ENCODE results near the gene TMIE. TPM values are rescaled to one million over a fixed set of nuclear protein-coding genes. Genes with fewer than 3 reads are reported as not detected.

TMIE gene
- polyA plus RNA-seq, 3 donors: not detected

GRCh38 chr3:46710671-46711295, 9.6 kb downstream of the TMIE start:
- Histone ChIP-seq H3K4me3 (replicated peaks in 1 of 3; ENCODE audit: low read depth in 2 of 3, low read length in 3 of 3) (no peak overlapping the region), H3K27me3 (ENCODE audit: control insufficient read depth in 2 of 2, insufficient read depth in 2 of 2, low read length in 2 of 2) (no peaks in the 10 kb centered on the region), H3K36me3 (replicated peaks in 1 of 2; ENCODE audit: control insufficient read depth in 1 of 2, insufficient read depth in 2 of 2, low read length in 2 of 2) (no peaks in the 10 kb centered on the region), H3K9ac (ENCODE audit: insufficient read depth, low read length, poor library complexity, severe bottlenecking) (no peak overlapping the region), H3K4me1 (ENCODE audit: control insufficient read depth in 1 of 2, insufficient read depth in 2 of 2, low read length in 2 of 2) (no peaks in the 10 kb centered on the region), H4K20me1 (ENCODE audit: insufficient read depth, low read length) (no peaks in the 10 kb centered on the region), H3K4me2 (replicated peaks; ENCODE audit: extremely low read depth, low read length, poor library complexity, severe bottlenecking) (no peak overlapping the region), H3K9me3 (replicated peaks in 1 of 2; ENCODE audit: control insufficient read depth in 1 of 2, insufficient read depth in 1 of 2, low read length in 2 of 2) (no peaks in the 10 kb centered on the region), H3K27ac (ENCODE audit: low read depth in 1 of 2, low read length in 2 of 2) (no peak overlapping the region), H3K79me2 (ENCODE audit: insufficient read depth, low read length) (no peaks in the 10 kb centered on the region), H2AFZ (ENCODE audit: insufficient read depth, low read depth, low read length, poor library complexity, severe bottlenecking) (no peak overlapping the region)
- DNase-seq: no peak
- TF ChIP-seq CTCF (IDR thresholded peaks at IDR 0.05): no peak
- WGBS (ENCODE audit: insufficient coverage): 100% methylated on average over 6 of the region's 6 CpGs
- Mint-ChIP-seq H3K4me3 (no peak overlapping the region), H3K36me3 (no peaks in the 10 kb centered on the region), H3K9me3 (no peaks in the 10 kb centered on the region), H3K27ac (no peak overlapping the region), H3K4me1 (no peaks in the 10 kb centered on the region), H3K27me3 (ENCODE audit: low read depth in 3 of 3) (peaks cover 3 to 7% (median 4%) of the 10 kb centered on the region in 3 donors)
- intact Hi-C loops (cut with micrococcal nuclease): no loop called here

DNA sequence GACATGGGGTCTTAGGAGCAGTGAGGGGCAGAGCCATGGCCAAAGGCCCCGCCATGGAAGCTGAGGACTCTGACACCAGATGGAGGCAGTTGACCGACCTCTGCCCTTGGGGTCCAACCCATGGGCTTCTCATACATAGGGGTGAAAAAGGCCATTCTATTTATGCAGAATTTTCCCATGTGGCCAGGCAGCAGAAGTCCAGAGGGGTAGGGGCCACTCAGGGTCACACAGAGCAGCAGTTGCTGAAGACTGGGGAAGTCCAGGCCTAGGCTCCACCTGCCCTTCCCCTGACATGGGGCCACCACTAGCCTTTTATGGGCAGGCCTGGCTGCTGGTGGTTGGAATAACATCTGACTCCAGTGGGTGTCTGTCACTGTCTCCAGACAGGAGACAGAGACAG, 10.1 kb downstream of the TMIE start:
- no peaks in the 10 kb centered on the region for H3K79me2 ChIP-seq (ENCODE audit: insufficient read depth, low read length)
- no peak overlapping the region for H3K4me3 ChIP-seq (replicated peaks in 1 of 3; ENCODE audit: low read depth in 2 of 3, low read length in 3 of 3)
- no peaks in the 10 kb centered on the region for H3K9me3 ChIP-seq (replicated peaks in 1 of 2; ENCODE audit: control insufficient read depth in 1 of 2, insufficient read depth in 1 of 2, low read length in 2 of 2)
- Mint-ChIP-seq H3K4me3 (no peak overlapping the region), H3K27ac (peak overlapping the region in 1 of 7 donors; percentile 77), H3K36me3 (no peaks in the 10 kb centered on the region), H3K4me1 (no peaks in the 10 kb centered on the region), H3K9me3 (no peaks in the 10 kb centered on the region), H3K27me3 (ENCODE audit: low read depth in 3 of 3) (peaks cover 2 to 7% (median 4%) of the 10 kb centered on the region in 3 donors)
- H3K27ac ChIP-seq (ENCODE audit: low read depth in 1 of 2, low read length in 2 of 2): no peak overlapping the region
- H4K20me1 ChIP-seq (ENCODE audit: insufficient read depth, low read length): no peaks in the 10 kb centered on the region
- H3K4me1 ChIP-seq (ENCODE audit: control insufficient read depth in 1 of 2, insufficient read depth in 2 of 2, low read length in 2 of 2): no peaks in the 10 kb centered on the region
- no peak overlapping the region for H3K4me2 ChIP-seq (replicated peaks; ENCODE audit: extremely low read depth, low read length, poor library complexity, severe bottlenecking)
- DNase-seq: no peak
- no peak for TF ChIP-seq CTCF (IDR thresholded peaks at IDR 0.05)
- 100% methylated on average over 2 of the region's 2 CpGs for WGBS (ENCODE audit: insufficient coverage)
- no peak overlapping the region for H2AFZ ChIP-seq (ENCODE audit: insufficient read depth, low read depth, low read length, poor library complexity, severe bottlenecking)
- H3K27me3 ChIP-seq (ENCODE audit: control insufficient read depth in 2 of 2, insufficient read depth in 2 of 2, low read length in 2 of 2): no peaks in the 10 kb centered on the region
- H3K9ac ChIP-seq (ENCODE audit: insufficient read depth, low read length, poor library complexity, severe bottlenecking): no peak overlapping the region
- no peaks in the 10 kb centered on the region for H3K36me3 ChIP-seq (replicated peaks in 1 of 2; ENCODE audit: control insufficient read depth in 1 of 2, insufficient read depth in 2 of 2, low read length in 2 of 2)
- intact Hi-C loops (cut with micrococcal nuclease): no loop called here
